ENCODE measurements around the gene MPV17. TPM values are rescaled to one million over a fixed set of nuclear protein-coding genes. Genes with fewer than 3 reads are reported as not detected.

The MPV17 gene
- polyA plus RNA-seq, 4 donors: 27.3 to 103 (median 55.6) TPM

DNA sequence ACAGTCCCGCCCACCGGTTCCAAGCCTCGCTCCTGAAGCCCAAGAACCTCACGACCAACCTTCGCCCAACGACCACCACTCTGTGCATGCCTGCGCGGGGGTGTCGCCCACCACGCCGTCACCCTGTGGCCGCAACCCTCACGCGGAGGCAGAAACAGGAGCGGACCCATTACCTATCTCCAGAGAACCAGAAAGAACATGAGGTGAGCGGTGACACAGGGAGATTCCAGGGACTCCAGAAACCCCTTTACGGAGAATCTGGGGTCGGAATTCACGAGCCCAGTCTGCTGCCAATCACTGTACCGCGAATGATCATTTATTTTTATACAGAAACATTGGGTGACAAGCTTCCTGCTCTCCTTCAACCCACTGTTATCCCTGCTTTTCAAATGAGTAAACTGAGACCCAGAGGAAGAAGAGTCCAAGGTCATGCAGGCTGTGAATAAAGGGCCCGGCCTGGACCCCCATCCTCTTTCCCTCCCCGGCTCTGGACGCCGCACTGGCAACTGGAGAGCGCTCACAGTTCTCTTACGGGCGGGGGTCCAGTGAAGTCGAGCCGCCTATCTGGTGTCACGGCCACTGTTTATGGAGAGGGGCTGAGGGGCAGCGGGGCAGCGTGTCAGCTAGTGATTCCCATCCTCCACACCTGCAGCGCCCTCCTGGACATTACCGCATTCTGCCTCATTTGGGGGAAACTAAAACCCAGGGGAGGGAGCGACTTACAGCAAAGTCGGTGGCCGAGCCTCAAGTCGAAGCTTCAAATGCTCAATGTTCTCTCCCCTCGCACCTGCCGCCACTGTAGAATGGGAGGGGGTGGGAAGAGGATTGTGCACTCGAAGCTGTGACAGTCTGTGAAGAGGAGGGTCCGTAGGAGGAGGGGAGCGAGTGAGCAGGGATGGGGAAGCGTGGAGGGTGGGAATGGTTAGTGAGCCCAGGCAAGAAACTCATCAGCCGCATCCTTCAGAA is 59.3 kb downstream of the MPV17 start:
- peaks cover 18 to 86% (median 32%) of the 10 kb centered on the region in 3 donors for H3K27me3 ChIP-seq (ENCODE audit: control insufficient read depth in 3 of 3, insufficient read depth in 3 of 3, low read length in 3 of 3)
- WGBS, 3 donors: 2 to 5% (median 2%) methylated on average over 46 of the region's 46 CpGs
- no peak for FAIRE-seq

DNA sequence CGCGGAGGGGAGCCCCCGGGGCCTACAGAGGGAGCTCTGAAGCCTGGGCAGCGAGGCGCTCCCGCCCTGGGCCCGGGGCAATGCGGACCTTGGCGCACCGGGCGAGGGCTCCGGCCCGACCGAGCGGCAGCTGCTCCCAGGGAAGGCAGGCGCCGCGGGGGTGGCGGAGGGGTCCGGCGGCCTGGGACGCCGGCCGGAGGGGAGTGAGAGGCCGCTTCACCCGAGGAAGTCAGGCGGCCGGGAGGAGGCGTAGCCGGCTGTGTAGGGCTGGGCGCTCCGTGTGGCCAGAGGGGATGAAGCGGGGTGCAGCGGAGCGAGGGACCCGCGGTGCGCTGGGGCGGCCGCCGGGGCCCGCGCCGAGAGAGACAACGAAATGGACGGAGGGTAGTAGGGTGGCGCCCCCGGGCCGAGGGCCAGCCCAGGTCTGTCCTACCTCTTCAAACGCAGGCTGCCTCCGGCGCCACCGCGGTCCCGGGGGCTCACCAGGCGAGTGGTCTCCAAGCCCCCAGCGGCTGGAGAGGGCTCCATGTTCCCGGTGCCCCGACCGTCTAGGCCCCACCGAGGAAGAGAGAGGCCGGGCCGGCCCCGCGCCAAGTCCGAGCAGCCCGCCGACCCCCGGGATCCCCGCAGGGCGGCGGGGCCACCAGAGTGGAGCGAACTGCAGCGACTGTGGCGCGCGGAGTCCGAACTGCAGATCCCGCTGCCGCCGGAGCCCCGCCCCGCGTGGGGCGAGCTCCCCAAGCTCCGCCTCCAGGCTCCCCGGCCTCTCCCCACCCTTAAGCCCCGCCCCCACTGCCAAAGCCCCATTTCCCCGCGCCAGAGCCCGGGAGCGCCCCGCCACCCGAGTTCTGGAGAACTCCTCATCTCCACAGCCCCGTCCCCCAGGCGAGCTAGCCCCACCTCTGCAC is 60.3 kb downstream of the MPV17 start, which contains the start of gene SLC30A3:
TSS of gene SLC30A3 (minus strand) at position 669 of the 908 bp plus-strand sequence. CDS start at position 528, 141 bp downstream.
- Histone ChIP-seq H3K4me3 (ENCODE audit: low read depth in 1 of 3, low read length in 3 of 3) (peak within 1 kb of the TSS; percentile 11 to 54 (median 24)), H3K4me1 (ENCODE audit: control insufficient read depth in 3 of 3, insufficient read depth in 2 of 3, low read depth in 1 of 3, low read length in 2 of 3) (peaks cover 2 to 12% (median 5%) of the 10 kb centered on the region in 3 donors), H3K27ac (ENCODE audit: low read depth in 1 of 3, low read length in 2 of 3) (no peak within 1 kb of the TSS), H3K36me3 (ENCODE audit: control insufficient read depth in 3 of 3, insufficient read depth in 2 of 3, low read depth in 1 of 3, low read length in 3 of 3) (no peaks in the 10 kb centered on the region), H3K9me3 (ENCODE audit: control insufficient read depth in 2 of 2, insufficient read depth in 1 of 2, low read depth in 1 of 2, low read length in 1 of 2) (no peaks in the 10 kb centered on the region), H3K27me3 (ENCODE audit: control insufficient read depth in 3 of 3, insufficient read depth in 3 of 3, low read length in 3 of 3) (peaks cover 19 to 91% (median 32%) of the 10 kb centered on the region in 3 donors)
- DNase-seq: peak; percentile 60 to 70
- WGBS, 3 donors: 1% methylated on average over 68 to 96 of the region's 96 CpGs
- FAIRE-seq: no peak

More for the DNA sequence above, 59.3 kb downstream of the MPV17 start:
- H3K9me3 ChIP-seq (ENCODE audit: control insufficient read depth in 2 of 2, insufficient read depth in 1 of 2, low read depth in 1 of 2, low read length in 1 of 2): no peaks in the 10 kb centered on the region
- H3K36me3 ChIP-seq (ENCODE audit: control insufficient read depth in 3 of 3, insufficient read depth in 2 of 3, low read depth in 1 of 3, low read length in 3 of 3): no peaks in the 10 kb centered on the region
- peak overlapping the region in 2 of 3 donors; percentile 11 to 54 for H3K4me3 ChIP-seq (ENCODE audit: low read depth in 1 of 3, low read length in 3 of 3)
- H3K27ac ChIP-seq (ENCODE audit: low read depth in 1 of 3, low read length in 2 of 3): no peak overlapping the region
- H3K4me1 ChIP-seq (ENCODE audit: control insufficient read depth in 3 of 3, insufficient read depth in 2 of 3, low read depth in 1 of 3, low read length in 2 of 3): peaks cover 2 to 12% (median 5%) of the 10 kb centered on the region in 3 donors
- peak in 1 of 2 donors; percentile 15 for DNase-seq

DNA sequence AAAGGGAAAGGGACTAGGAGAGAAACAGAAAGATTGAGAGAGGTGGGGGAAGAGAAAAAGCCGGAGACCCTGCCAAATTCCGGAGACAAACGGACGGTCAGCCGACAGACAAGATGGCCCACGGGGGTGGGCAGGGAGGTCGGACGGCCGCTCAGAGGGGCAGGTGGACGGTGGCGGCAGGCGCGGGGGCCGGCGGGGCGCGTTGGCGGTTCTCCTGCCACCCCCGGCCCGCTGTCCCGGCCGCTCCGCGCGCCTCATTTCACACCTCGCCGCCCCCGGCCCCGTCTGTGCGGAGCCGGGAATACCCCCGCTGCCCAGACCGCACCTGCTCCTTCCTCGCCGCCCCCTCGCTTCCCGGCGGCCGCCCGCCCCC is 61.0 kb downstream of the MPV17 start:
- peak overlapping the region in 1 of 3 donors; percentile 54 for H3K4me3 ChIP-seq (ENCODE audit: low read depth in 1 of 3, low read length in 3 of 3)
- FAIRE-seq (no peak), DNase-seq (no peak)
- H3K27ac ChIP-seq (ENCODE audit: low read depth in 1 of 3, low read length in 2 of 3): no peak overlapping the region
- peaks cover 2 to 12% (median 5%) of the 10 kb centered on the region in 3 donors for H3K4me1 ChIP-seq (ENCODE audit: control insufficient read depth in 3 of 3, insufficient read depth in 2 of 3, low read depth in 1 of 3, low read length in 2 of 3)
- no peaks in the 10 kb centered on the region for H3K9me3 ChIP-seq (ENCODE audit: control insufficient read depth in 2 of 2, insufficient read depth in 1 of 2, low read depth in 1 of 2, low read length in 1 of 2)
- H3K27me3 ChIP-seq (ENCODE audit: control insufficient read depth in 3 of 3, insufficient read depth in 3 of 3, low read length in 3 of 3): peaks cover 19 to 92% (median 32%) of the 10 kb centered on the region in 3 donors
- WGBS, 3 donors: 1 to 8% (median 3%) methylated on average over 5 to 40 of the region's 40 CpGs
- H3K36me3 ChIP-seq (ENCODE audit: control insufficient read depth in 3 of 3, insufficient read depth in 2 of 3, low read depth in 1 of 3, low read length in 3 of 3): no peaks in the 10 kb centered on the region

DNA sequence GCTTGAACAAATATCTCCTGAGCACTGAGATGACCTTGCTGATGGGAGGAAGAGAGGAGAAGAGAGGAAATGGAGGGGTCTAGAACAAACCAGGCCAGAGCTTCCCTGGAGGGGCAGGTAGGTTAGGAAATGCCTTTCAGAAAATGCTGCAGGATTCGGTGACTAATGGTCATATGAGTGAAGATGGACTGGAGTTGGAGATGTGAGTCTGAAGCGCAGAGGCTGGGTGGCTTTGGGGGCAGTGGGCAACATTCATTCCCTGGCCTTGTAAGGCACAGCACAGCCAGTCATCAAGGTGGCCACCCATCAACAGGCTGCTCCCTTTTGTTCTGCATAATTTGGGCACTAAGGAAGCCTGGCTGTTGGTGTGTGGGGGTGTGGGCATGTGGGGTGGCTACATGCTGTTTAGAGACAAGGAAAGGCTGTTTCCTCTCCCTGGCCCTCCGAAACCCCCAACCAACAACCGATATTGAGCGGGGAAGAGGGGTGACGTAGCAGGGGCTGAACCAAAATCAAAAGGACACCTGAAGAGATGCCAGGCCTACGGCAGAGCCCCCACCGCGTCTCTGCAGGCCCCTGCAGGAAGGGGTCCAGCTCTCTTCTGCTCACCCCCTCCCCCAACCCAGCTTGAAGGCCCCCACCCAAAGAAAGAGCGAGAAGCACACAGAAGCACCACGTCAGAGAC is 61.5 kb downstream of the MPV17 start:
- no peak for FAIRE-seq
- DNase-seq: no peak
- H3K36me3 ChIP-seq (ENCODE audit: control insufficient read depth in 3 of 3, insufficient read depth in 2 of 3, low read depth in 1 of 3, low read length in 3 of 3): no peaks in the 10 kb centered on the region
- H3K9me3 ChIP-seq (ENCODE audit: control insufficient read depth in 2 of 2, insufficient read depth in 1 of 2, low read depth in 1 of 2, low read length in 1 of 2): no peaks in the 10 kb centered on the region
- peaks cover 19 to 94% (median 32%) of the 10 kb centered on the region in 3 donors for H3K27me3 ChIP-seq (ENCODE audit: control insufficient read depth in 3 of 3, insufficient read depth in 3 of 3, low read length in 3 of 3)
- H3K27ac ChIP-seq (ENCODE audit: low read depth in 1 of 3, low read length in 2 of 3): no peak overlapping the region
- 44 to 49% (median 45%) methylated on average over 11 of the region's 11 CpGs for WGBS, 3 donors
- H3K4me1 ChIP-seq (ENCODE audit: control insufficient read depth in 3 of 3, insufficient read depth in 2 of 3, low read depth in 1 of 3, low read length in 2 of 3): peaks cover 2 to 12% (median 5%) of the 10 kb centered on the region in 3 donors
- H3K4me3 ChIP-seq (ENCODE audit: low read depth in 1 of 3, low read length in 3 of 3): no peak overlapping the region

Other genes starting within 250 kb of the MPV17 start
- 10 to 100 TPM in 2 of 4 donors, 1 to 10 TPM in 1, under 1 TPM in 1; 0.67 to 36.6 (median 13.4) TPM for gene EMILIN1, start 244.5 kb downstream of the MPV17 start, polyA plus RNA-seq
- gene KHK, start 236.3 kb downstream of the MPV17 start, polyA plus RNA-seq: 100 to 1,000 TPM; 225 to 643 (median 399) TPM
- gene CGREF1, start 204.0 kb downstream of the MPV17 start, polyA plus RNA-seq: 1 to 10 TPM; 3.8 to 7.8 (median 4.5) TPM
- 1 to 10 TPM in 1 of 4 donors, under 1 TPM in 1, not detected in 2; 0.25 to 1.1 TPM for gene ABHD1, start 199.3 kb downstream of the MPV17 start, polyA plus RNA-seq
- 10 to 100 TPM; 44.2 to 76.0 (median 50.7) TPM for gene PREB, start 188.5 kb downstream of the MPV17 start, polyA plus RNA-seq
- not detected for gene PRR30, start 183.7 kb downstream of the MPV17 start, polyA plus RNA-seq
- under 1 TPM in 2 of 4 donors, not detected in 2; 0.03 TPM for gene TCF23, start 174.1 kb downstream of the MPV17 start, polyA plus RNA-seq
- gene ATRAID, start 111.1 kb downstream of the MPV17 start, polyA plus RNA-seq: 100 to 1,000 TPM in 2 of 4 donors, 10 to 100 TPM in 2; 89.2 to 151 (median 109) TPM
- 100 to 1,000 TPM in 1 of 4 donors, 10 to 100 TPM in 2, 1 to 10 TPM in 1; 9.5 to 142 (median 25.2) TPM for gene SLC5A6, start 110.8 kb downstream of the MPV17 start, polyA plus RNA-seq
- 10 to 100 TPM in 2 of 4 donors, 1 to 10 TPM in 2; 8.6 to 31.6 (median 15.2) TPM for gene CAD, start 105.7 kb downstream of the MPV17 start, polyA plus RNA-seq
- gene SLC30A3, start 60.0 kb downstream of the MPV17 start, polyA plus RNA-seq: under 1 TPM in 2 of 4 donors, not detected in 2; 0.04 to 0.06 TPM
- not detected for gene DNAJC5G, start 47.7 kb downstream of the MPV17 start, polyA plus RNA-seq
- 1 to 10 TPM in 3 of 4 donors, under 1 TPM in 1; 0.31 to 5.4 (median 1.9) TPM for gene TRIM54, start 40.7 kb downstream of the MPV17 start, polyA plus RNA-seq
- gene UCN, start 14.7 kb downstream of the MPV17 start, polyA plus RNA-seq: 1 to 10 TPM in 3 of 4 donors, under 1 TPM in 1; 0.76 to 8.9 (median 2.4) TPM
- 10 to 100 TPM; 27.4 to 56.1 (median 35.7) TPM for gene GTF3C2, start 33.7 kb upstream of the MPV17 start, polyA plus RNA-seq
- 10 to 100 TPM; 31.0 to 45.4 (median 38.0) TPM for gene EIF2B4, start 47.2 kb upstream of the MPV17 start, polyA plus RNA-seq
- 10 to 100 TPM; 64.6 to 76.6 (median 70.9) TPM for gene SNX17, start 47.5 kb upstream of the MPV17 start, polyA plus RNA-seq
- gene ZNF513, start 57.6 kb upstream of the MPV17 start, polyA plus RNA-seq: 10 to 100 TPM; 18.4 to 48.1 (median 30.5) TPM
- 10 to 100 TPM; 44.1 to 93.1 (median 53.0) TPM for gene PPM1G, start 86.5 kb upstream of the MPV17 start, polyA plus RNA-seq
- gene NRBP1, start 105.5 kb upstream of the MPV17 start, polyA plus RNA-seq: 10 to 100 TPM; 51.4 to 84.8 (median 81.9) TPM
- 100 to 1,000 TPM in 1 of 4 donors, 10 to 100 TPM in 3; 57.0 to 127 (median 60.5) TPM for gene KRTCAP3, start 119.3 kb upstream of the MPV17 start, polyA plus RNA-seq
- gene IFT172, start 166.6 kb upstream of the MPV17 start, polyA plus RNA-seq: 100 to 1,000 TPM in 1 of 4 donors, 10 to 100 TPM in 3; 35.9 to 142 (median 89.3) TPM
- 1 to 10 TPM in 2 of 4 donors, under 1 TPM in 1, not detected in 1; 0.81 to 5.8 (median 2.0) TPM for gene FNDC4, start 172.1 kb upstream of the MPV17 start, polyA plus RNA-seq
- 1 to 10 TPM; 2.1 to 3.8 (median 2.5) TPM for gene GCKR, start 173.7 kb upstream of the MPV17 start, polyA plus RNA-seq

All from small intestine (tissue), 7 donors.